GM19452 (cell line): ENCODE data around the gene SKOR1.

Source experiments
- ATAC-seq: cut with Tn5 transposase; IDR thresholded peaks from one replicate; pipeline ENCODE4 v1.9.1; 2021; ENCODE audit not compliant: unreplicated experiment

The SKOR1 gene, protein sequence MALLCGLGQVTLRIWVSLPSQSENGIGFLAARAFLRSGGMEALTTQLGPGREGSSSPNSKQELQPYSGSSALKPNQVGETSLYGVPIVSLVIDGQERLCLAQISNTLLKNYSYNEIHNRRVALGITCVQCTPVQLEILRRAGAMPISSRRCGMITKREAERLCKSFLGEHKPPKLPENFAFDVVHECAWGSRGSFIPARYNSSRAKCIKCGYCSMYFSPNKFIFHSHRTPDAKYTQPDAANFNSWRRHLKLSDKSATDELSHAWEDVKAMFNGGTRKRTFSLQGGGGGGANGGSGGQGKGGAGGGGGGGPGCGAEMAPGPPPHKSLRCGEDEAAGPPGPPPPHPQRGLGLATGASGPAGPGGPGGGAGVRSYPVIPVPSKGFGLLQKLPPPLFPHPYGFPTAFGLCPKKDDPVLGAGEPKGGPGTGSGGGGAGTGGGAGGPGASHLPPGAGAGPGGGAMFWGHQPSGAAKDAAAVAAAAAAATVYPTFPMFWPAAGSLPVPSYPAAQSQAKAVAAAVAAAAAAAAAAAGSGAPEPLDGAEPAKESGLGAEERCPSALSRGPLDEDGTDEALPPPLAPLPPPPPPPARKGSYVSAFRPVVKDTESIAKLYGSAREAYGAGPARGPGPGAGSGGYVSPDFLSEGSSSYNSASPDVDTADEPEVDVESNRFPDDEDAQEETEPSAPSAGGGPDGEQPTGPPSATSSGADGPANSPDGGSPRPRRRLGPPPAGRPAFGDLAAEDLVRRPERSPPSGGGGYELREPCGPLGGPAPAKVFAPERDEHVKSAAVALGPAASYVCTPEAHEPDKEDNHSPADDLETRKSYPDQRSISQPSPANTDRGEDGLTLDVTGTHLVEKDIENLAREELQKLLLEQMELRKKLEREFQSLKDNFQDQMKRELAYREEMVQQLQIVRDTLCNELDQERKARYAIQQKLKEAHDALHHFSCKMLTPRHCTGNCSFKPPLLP

DNA sequence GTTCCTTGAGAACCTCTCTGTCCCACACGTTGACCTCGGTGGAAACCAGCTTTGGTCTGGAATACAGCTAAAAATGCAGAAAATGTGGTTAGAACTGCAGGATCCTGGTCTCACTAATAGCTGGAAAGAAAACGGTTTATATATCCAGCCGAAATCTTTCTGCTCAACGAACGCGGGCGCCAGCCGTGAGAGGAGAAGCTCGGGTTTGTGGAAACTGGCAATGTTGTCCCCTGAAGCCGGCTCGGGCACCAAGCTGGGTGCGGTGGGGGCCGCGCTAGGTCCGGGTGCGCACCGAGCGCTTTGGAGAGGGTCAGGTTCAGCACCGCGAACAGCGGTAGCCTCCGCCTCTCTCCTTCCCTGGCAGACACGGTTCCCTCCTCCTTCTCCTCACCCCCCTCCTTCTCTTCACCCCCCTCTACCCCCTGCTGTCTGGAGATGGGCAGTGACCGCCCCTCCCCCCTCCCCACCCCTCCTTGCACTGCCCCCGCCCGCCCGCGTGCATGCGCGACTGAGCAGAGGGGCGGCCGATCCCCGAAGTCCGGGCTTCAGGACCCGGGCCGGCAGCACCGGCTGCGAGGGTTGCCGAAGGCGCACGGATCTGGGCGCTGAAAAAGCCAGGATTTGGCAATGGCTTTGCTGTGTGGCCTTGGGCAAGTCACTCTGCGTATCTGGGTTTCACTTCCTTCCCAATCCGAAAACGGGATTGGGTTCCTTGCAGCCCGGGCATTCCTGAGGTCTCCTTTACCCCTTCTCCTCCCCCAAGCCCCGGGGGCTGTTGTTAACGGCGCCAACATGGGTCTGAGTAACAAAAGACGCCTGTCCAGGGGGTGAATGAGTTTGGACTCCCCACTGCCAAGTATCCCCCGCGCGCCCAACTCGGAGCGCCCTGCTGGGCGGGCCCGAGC is at the start of gene SKOR1:
SKOR1 (plus strand) TSS at position 534 of the 905 bp plus-strand sequence; CDS start at position 628, 94 bp downstream.
- ATAC-seq, result no peak

DNA sequence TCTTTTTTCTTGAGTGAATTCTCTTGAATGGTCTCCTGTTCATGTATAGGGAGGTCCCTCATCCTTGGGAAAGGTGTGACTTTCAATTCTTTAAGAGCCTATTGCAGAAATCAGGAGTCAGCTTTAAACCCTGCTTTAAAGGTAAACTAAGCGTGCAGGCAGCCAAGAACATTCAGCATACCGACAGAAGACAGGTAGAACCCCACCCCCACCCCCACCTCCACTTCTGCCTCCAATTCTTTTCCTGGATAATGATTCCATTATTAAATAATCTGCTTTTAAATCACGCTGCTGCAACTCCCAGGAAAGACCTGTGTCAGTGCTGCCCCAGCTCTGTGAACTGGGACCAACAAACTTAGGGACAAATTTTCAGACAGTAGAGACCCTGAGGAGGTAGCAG is 49.3 kb upstream of the SKOR1 start:
- ATAC-seq, result no peak

DNA sequence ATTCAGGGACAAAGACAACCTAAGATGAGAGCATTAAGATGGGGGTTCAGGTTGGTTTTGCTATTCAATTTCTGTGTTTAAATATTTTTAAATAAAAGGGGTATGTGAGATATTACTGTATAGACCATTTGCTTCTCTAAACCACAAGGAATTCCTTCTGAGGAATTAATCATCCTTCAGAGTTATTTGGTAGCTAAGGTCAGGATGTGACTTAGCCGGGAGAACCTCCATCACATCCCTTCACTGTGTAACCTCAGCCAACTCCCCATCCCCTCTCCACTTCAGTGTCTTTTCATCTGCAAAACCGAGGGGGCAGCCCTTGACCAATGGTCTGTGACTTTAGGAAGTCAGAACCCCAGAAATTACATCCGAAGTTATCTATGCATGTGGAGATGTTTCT is 48.7 kb upstream of the SKOR1 start:
- ATAC-seq, result no peak

DNA sequence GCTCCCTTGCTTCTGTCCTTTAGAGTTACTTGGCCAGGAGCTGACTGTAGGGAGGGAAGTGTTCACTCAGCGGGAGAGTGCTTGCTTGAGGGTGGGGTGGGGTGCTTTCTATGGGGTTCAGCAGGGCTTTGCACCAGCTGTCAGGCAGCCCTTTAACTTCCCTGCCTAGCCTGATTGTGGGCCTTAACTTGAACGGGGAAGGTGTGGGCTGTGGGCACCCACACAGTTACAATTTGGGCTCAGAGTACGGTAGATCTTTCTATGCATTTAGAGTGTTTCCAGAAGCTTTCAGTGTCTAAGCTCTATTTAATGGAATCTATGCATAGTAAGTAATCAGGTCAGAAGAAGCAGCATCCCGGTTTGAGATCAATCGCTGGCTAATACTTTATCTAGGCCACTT is 48.2 kb upstream of the SKOR1 start:
- ATAC-seq, result no peak

DNA sequence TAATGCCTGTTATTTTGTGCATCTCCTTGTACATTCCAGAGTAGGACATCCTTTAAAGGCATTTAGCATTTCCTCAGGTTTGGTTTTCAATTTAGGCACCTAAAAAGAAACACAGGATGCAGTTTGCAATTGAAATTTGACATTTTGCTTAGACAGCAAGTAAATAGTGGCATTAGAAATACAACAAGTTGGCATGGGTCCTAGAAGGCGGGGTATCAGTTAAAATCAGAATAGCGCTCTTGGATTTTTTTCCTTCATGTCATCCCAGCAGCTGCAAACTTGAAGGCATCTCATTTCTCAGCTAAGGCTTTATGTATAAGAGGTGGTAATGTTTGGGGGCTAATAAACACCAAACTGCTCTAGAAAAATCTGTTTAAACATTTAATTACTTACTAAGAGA is 47.5 kb upstream of the SKOR1 start:
- ATAC-seq, result no peak

DNA sequence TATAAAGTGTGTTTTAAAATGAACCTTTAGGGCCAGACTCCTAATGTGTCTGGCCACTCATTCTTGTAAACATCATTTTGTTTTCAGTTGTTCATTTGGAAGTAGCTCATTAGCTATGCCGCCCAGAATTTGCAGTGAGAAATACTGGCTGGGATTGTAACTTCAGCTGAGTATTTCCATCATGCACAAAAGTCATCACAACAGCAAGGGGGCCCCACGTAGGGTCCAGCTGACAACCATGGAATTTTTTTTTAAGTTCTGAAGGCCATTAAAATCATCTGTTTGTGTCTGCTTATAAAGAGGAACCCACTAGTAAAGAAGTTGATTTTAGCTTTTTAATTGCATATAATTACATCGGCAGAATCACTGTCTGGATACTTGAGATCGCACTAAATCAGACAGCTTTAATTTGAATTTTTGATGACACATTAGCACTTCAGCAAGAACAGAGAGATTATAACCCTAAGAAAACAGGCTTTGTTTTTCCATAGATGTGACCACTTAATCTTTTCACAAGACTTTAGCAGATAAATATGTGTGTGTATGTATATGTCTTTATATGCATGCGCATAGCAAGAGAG is 46.3 kb upstream of the SKOR1 start:
- no peak for ATAC-seq

DNA sequence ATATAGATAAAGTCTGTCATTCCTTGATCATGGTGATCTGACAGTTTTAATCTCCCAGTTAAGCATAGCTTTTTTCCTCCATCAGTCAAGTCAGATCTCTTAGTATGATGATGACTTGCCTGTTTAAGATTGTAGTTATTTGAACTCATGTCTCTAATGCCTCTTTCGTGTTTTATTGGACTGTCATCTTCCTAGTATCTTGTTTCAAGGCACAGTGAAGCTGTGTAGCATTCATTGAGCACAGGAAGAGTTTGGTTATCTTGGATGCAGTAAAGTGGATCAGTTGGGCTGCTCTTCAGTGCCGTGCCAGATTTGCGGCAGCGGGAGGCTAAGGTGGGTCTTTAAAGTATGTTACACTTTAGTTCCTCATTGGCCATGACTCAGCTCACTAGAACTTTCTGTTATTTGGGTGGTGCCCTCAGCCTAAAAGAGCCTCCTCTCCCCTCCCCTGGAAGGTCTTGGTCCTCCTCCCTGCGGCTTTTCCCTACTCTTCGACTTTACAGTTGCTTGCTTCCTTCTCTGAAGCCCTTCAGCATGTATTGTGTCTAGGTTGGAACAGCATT is 45.7 kb upstream of the SKOR1 start:
- ATAC-seq, result no peak

DNA sequence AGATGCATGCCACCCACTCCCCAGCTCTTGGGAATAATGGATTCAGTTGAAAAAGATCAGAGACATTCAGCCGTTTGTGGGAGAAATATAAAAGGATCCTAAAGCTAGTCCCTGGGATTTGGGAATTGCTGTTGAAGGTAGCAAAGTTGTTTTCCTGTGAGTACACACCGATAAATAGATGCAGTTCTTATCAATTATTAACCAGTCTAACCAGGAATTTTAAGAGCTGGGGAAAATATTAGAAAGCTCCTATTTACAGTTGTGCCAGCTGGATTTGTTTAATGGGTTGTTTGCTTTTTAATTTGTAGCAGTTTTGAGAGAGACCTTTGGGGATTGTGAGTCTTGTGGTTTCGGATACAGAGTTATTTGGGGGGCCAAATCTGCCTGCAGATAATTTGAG is 44.2 kb upstream of the SKOR1 start:
- ATAC-seq, result no peak

DNA sequence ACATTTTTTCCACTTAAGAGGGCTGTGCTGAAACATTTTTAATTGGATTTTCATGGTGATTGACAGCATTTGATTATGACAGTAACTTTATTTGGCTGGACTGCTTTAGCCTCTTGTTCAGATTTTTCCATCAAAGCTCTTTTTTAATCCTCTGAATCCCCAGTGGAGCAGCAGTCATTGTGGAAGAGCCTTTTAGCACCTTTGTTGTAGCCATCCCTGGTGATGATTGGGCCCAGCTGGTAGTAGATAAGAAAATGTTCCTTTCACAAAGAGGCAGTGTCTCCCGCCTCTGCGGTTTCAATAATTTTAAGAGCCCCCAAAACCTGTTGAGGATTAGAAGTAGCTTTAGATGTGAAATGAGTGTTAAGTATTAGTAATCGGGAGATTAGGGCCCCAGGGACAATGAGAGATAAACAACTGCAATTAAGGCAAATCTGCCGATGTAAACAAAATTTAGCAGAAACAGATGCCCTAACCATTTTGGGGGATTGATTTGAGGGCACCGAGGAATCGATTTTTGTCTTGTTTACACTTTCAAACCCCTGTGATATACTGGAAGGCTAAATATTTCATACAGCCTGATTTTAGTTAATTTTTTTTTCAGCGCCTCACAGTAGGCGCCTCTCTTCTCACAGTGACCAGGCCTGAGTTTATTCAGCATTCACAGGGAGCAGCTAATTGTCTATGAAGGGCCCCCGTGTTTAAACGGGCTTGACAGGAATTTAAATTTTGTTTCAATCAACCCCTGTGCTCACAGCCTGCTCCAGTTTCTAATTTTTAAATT is 43.2 kb upstream of the SKOR1 start:
- no peak for ATAC-seq

DNA sequence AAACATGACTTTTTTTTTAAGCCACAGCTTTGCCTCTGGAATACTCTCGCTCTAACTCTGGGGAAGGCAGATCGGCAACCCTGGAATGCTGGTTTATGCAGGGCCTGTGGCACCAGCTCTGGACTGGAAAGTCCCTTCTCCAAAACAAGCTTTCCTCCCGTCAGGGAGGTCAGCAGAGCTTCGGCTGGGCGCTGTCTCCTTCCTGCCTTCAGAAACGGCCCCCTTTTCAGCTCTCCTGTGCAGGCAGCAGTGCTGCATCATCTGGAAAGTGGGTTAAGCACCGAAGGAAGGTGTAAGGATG is 42.7 kb upstream of the SKOR1 start:
- ATAC-seq, result no peak

DNA sequence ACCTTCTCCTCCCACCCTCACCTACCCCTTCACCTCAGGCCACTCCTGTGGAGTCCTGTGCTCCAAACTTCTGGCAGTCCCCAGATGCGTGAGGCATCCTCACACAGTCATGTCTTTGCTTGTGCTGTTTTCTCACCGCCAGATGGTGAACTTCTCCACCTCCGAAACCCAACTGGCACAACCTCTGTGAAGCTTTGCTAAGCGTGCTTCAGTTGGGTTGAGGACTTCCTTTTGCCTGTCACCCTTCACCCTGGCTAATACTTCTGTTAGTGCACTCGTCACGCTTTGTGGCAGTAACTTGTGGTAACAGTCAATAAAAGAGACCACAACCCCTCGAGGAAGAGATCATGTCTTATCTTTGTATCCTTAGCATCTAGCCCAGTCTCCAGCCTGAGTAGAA is 42.0 kb upstream of the SKOR1 start:
- ATAC-seq, result peak; percentile 59

DNA sequence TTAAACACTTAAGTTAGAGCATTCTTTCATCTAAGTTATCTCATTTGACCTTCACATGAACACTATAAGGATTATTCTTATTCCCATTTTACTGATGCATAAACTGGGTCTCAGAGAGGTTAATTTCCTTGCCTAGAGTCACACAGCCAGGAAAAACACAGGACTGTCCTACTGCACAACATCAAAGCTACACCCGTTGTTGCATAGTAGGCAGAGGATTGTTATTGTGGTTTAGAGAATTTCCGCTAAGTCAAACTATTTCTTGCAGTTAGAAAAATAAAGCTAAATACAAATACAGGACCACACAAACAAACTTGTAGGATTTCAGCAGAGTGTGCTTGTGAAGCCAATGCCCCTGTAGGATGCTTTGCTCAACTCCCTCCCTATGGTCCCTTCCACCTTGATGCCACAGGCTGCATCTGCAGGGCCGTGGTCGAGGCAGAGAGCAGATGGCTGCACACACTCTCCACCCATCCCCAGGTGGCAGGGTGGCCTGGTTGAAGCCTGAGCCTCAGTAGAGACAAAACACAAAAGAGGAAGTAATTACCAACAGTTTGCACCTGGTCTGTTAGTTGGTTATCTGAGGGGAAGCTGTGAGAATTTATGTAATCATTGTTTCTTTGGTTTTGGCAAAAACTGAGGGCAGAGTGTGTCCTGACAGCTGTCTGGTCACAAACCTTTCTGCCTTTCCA is 41.1 kb upstream of the SKOR1 start:
- ATAC-seq, result peak; percentile 80

DNA sequence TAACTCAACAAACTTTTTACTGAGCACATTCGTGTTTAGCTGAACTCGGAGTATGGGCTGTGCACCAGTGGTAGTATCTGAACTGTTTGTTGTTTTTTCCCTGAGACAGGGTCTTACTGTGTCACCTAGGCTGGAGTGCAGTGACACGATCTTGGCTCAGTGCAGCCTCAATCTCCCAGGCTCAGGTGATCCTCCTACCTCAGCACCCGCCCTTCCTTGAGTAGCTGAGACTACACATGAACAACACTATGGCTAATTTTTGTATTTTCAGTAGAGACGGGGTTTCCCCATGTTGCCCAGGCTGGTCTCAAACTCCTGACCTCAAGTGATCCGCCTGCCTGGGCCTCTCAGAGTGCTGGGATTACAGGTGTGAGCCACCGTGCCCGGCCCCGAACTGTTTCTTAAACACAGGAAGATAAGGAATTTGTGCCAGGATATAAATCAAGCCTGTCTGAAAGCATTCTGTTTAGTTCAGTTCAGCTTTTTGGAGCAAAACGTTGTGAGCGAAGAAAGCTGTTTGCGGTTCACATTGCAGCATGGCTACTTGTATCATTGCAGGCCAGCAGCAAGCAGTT is 40.4 kb upstream of the SKOR1 start:
- peak; percentile 5 for ATAC-seq

DNA sequence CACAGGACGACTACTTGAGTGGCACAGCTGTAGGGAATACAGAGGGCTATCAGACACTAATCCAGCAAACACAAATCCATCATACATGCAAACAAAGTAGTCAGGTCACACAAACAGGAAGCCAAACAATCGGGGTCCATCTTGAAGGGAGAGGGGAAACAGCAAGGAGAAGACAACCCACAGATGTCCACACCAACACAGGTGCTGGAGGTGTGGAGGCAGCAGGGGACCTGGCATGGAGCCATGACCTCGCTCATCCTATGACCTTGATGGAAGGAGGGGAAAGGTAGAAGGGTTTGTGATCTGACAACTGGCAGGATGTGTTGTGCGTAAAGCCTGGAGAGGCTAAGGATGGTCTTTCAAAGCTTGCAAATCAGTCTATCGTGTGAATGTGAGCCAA is 39.9 kb upstream of the SKOR1 start:
- no peak for ATAC-seq

DNA sequence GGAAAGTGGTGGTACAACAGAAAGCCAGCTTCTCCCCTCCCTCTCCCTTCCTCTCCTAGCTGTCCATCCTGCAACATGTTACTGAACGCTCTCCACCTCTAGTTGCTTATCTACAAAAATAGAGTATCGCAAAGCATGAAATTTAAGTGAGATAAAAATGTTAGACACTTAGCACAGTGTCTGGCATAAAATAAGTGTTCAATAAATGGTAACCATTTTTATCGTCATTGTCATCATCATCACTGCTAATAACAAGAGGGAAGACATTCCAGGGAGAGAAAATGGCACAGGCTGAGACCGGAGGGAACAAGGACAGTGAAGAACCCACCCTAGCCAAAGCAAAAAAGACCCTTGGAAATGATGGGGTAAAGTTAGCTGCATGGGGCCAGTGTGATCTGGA is 38.7 kb upstream of the SKOR1 start:
- no peak for ATAC-seq

DNA sequence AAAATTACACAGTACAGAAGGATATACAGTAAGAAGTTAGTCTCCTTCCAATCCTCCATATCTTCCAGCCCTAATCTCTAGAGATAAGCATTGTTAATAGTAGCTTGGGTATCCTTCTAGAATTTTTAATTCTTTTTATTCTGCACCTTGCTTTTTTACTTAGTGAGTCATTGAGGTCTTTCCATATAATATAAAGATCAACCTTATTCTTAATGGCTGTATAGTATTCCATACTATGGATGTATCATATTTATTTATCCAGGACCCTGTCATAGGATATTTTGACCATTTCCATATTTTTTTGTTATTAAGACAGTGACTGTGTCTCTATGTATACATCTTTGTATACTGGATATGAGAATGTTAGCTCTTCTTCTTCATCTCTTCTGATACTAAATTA is 36.3 kb upstream of the SKOR1 start:
- ATAC-seq, result no peak

DNA sequence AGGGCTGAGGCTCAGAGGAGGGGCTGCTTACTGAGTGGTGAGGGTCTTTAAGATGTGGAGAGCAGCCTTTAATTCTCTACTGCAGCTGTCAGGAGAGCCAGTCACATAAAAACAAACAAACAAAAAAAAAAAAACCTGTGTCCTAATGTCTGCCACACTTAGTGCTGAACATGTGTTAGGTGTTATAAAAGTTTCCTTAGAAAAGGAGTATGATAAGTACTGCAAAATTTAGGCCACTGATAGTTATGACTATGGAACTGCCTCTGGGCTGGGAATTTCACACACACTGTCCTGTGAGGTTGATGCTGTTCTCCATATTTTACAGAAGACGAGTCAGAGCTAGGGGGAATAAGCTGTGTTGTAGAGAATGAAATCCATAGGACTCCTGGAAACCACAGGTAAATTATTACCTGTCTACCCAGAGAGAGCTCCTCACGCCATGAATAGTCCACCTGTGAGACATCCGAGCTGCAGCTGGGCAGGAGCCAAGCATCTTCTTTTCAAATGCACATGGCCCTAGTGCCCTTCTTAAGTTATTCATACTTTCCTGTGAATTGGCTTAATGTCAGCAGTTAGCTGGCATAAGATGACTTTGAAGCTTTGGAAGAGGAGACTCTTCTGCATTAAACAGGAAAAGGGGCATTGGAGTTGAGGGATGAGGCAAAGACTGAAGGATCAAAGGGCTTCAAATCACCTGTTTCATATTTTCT is 34.5 kb upstream of the SKOR1 start:
- no peak for ATAC-seq

DNA sequence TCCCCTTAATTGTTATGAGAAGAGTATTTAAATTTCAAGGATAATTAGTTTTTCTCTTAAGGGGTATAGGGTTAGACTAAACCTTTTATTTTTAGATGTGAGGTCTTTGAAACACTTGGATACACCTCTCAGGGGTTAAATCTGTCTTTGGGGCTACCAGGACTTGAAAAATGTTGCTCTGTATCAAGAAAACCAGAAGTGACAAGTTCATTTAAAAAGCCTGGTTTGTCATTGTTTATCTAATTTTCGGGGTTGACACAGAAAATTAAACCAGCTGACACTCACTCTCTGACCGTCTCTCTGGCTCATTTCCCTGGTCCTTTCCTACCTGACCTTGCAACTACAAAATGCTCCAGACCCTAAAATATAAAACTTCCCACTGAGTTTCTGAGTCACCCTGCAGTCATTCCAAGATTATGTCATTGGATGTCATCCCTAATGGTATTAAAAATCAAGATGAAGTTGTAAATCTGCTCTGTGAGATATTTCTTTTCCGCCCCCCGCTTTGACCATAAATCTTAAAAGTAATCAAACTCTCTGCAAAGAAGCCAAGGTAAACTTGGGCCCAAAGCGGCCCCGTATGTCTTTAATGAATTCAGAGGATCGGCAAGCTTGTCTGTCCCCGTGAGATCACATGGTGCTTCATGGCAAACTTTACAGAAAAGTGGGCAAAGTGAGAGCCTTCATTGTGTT is 32.9 kb upstream of the SKOR1 start:
- ATAC-seq, result no peak
